ENCODE results near the gene LRRC4.

LRRC4 gene

GRCh38 chr7:128057909-128058308 is 26.7 kb upstream of the LRRC4 start:
- no peak for DNase-seq

- DNase-seq: no peak
Measured at GRCh38 chr7:128056901-128057300, 25.7 kb upstream of the LRRC4 start.

- no peak for DNase-seq
Measured at GRCh38 chr7:128055637-128056036, 24.4 kb upstream of the LRRC4 start.

GRCh38 chr7:128054511-128054910 is 23.3 kb upstream of the LRRC4 start:
- DNase-seq: no peak

- no peak for DNase-seq
Measured at GRCh38 chr7:128053991-128054390, 22.8 kb upstream of the LRRC4 start.

GRCh38 chr7:128053023-128053422 is 21.8 kb upstream of the LRRC4 start:
- no peak for DNase-seq

- no peak for DNase-seq
Measured at GRCh38 chr7:128052404-128052803, 21.2 kb upstream of the LRRC4 start.

GRCh38 chr7:128045766-128046165 is 14.5 kb upstream of the LRRC4 start:
- no peak for DNase-seq

GRCh38 chr7:128045158-128045557 is 13.9 kb upstream of the LRRC4 start:
- no peak for DNase-seq

- DNase-seq: no peak
Measured at GRCh38 chr7:128044064-128044463, 12.8 kb upstream of the LRRC4 start.

GRCh38 chr7:128042012-128042411 is 10.8 kb upstream of the LRRC4 start:
- DNase-seq: no peak

GRCh38 chr7:128041203-128041602 is 10.0 kb upstream of the LRRC4 start:
- no peak for DNase-seq

GRCh38 chr7:128040205-128040604 is 9.0 kb upstream of the LRRC4 start:
- no peak for DNase-seq

GRCh38 chr7:128039544-128039953 is 8.3 kb upstream of the LRRC4 start:
- no peak for DNase-seq

- no peak for DNase-seq
Measured at GRCh38 chr7:128037880-128038619, 6.8 kb upstream of the LRRC4 start.

- no peak for DNase-seq
Measured at GRCh38 chr7:128037081-128037480, 5.8 kb upstream of the LRRC4 start.

- no peak for DNase-seq
Measured at GRCh38 chr7:128036226-128036940, 5.1 kb upstream of the LRRC4 start.

GRCh38 chr7:128035712-128036111 is 4.5 kb upstream of the LRRC4 start:
- peak; percentile 20 for DNase-seq

- no peak for DNase-seq
Measured at GRCh38 chr7:128034825-128035224, 3.6 kb upstream of the LRRC4 start.

GRCh38 chr7:128033246-128033645 is 2.0 kb upstream of the LRRC4 start:
- no peak for DNase-seq

GRCh38 chr7:128032605-128033235 is 1.5 kb upstream of the LRRC4 start:
- no peak for DNase-seq

GRCh38 chr7:128031901-128032604 is 816 bp upstream of the LRRC4 start:
- DNase-seq: peak; percentile 75

GRCh38 chr7:128030263-128030653 is 979 bp downstream of the LRRC4 start:
- no peak for DNase-seq
